ENCODE data around the gene EED.
A peak's percentile ranks its signal among the peaks of the same experiment; 100 is the strongest.

EED gene

DNA sequence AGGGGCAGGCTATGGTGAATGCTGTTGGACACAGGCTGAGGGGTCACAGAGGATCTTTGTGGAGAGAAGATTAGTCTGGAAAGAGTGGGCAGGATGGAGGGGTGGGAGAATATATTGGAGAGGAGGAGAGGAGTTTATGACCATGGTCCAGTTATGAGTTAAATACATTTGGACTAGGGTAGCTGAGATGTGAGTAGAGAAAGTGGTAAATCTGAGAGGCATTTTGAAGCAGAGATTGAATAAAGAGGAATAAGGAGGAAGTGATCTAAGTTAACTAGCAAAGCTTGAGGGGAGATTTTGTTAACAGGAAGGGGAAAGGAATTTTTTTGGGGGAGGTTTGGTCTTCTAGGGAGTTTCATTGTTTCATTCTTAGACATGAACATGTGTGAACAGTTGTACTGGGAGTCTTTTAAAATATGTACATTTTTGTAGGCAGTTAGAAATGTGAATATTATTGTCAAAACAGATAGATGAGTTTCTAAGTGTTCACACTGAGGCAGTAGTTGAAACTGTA is 43.1 kb upstream of the EED start:
- no peaks in the 10 kb centered on the region for H4K20me1 ChIP-seq (ENCODE audit: insufficient read depth, low read length)
- H3K9ac ChIP-seq (ENCODE audit: low read length), result peak overlapping the region; percentile 76; the same call in 1 of the 2 replicates
- H3K79me2 ChIP-seq (ENCODE audit: low read length), result no peaks in the 10 kb centered on the region
- H3K4me2 ChIP-seq (ENCODE audit: low read length), result peak overlapping the region; percentile 89
- peak overlapping the region; percentile 79 for H3K4me3 ChIP-seq (ENCODE audit: low read length)
- peaks cover under 1% of the 10 kb centered on the region; the same call in 1 of the 2 replicates for H3K27me3 ChIP-seq (ENCODE audit: low read depth, low read length)
- H3K9me3 ChIP-seq (ENCODE audit: insufficient read depth, low read length), result no peaks in the 10 kb centered on the region
- no peaks in the 10 kb centered on the region for H3K36me3 ChIP-seq (replicated peaks; ENCODE audit: low read depth, low read length)
- H3K27ac ChIP-seq (ENCODE audit: low read length), result peak overlapping the region; percentile 83
- no peak for TF ChIP-seq EZH2phosphoT487 (IDR thresholded peaks at IDR 0.05; ENCODE audit: low read depth)
- TF ChIP-seq, protein P1, sequence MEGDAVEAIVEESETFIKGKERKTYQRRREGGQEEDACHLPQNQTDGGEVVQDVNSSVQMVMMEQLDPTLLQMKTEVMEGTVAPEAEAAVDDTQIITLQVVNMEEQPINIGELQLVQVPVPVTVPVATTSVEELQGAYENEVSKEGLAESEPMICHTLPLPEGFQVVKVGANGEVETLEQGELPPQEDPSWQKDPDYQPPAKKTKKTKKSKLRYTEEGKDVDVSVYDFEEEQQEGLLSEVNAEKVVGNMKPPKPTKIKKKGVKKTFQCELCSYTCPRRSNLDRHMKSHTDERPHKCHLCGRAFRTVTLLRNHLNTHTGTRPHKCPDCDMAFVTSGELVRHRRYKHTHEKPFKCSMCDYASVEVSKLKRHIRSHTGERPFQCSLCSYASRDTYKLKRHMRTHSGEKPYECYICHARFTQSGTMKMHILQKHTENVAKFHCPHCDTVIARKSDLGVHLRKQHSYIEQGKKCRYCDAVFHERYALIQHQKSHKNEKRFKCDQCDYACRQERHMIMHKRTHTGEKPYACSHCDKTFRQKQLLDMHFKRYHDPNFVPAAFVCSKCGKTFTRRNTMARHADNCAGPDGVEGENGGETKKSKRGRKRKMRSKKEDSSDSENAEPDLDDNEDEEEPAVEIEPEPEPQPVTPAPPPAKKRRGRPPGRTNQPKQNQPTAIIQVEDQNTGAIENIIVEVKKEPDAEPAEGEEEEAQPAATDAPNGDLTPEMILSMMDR (IDR thresholded peaks at IDR 0.05; ENCODE audit: low read depth, low read length), result no peak
- peaks cover 53% of the 10 kb centered on the region for H3K4me1 ChIP-seq (ENCODE audit: low read length)
- H2AFZ ChIP-seq (ENCODE audit: low read depth, low read length), result no peak overlapping the region

DNA sequence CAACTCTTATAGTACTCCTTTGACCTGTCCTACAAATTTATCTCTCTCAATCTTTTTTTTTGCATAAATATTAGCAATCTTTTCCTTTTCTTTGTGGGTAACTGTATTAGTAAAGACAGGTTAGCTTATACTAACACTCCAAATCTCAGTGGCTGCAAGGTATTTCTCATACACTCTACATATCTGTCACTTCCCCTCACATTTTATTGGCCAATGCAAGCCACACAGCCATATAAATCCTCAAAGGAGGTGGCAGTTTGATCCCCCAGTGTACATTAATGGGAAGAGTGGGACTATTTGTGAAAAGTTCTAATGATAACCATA is 42.6 kb upstream of the EED start:
- peak overlapping the region; percentile 89 for H3K4me2 ChIP-seq (ENCODE audit: low read length)
- peak overlapping the region; percentile 76 for H3K9ac ChIP-seq (ENCODE audit: low read length)
- H3K9me3 ChIP-seq (ENCODE audit: insufficient read depth, low read length), result no peaks in the 10 kb centered on the region
- peak overlapping the region; percentile 79 for H3K4me3 ChIP-seq (ENCODE audit: low read length)
- H2AFZ ChIP-seq (ENCODE audit: low read depth, low read length), result peak overlapping the region; percentile 90
- TF ChIP-seq, protein P1 (IDR thresholded peaks at IDR 0.05; ENCODE audit: low read depth, low read length), result no peak
- H3K79me2 ChIP-seq (ENCODE audit: low read length), result no peaks in the 10 kb centered on the region
- no peaks in the 10 kb centered on the region for H3K27me3 ChIP-seq (ENCODE audit: low read depth, low read length)
- no peaks in the 10 kb centered on the region for H3K36me3 ChIP-seq (replicated peaks; ENCODE audit: low read depth, low read length)
- H3K27ac ChIP-seq (ENCODE audit: low read length), result peak overlapping the region; percentile 83
- peaks cover 57% of the 10 kb centered on the region for H3K4me1 ChIP-seq (ENCODE audit: low read length)
- no peaks in the 10 kb centered on the region for H4K20me1 ChIP-seq (ENCODE audit: insufficient read depth, low read length)

DNA sequence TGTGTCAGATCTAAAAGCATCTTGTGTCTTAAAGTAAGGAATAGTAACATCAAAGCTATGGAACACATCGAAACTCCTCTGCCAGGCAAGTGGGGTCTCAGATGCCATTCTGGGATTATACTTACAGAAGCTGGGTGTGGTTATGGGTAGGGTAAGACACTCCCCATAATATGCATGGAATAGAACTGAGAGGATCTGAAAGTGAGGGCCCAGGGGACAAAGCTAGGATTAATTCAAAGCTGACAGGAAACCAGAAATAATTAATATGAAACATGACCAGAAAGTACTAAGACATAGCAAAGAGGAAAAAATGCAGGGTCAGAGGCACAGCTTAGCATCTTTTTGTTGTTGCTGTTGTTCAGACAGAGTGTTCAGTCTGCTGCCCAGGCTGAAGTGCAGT is 40.2 kb upstream of the EED start:
- H3K9ac ChIP-seq (ENCODE audit: low read length), result no peak overlapping the region
- no peak overlapping the region; the same call in 1 of the 2 replicates for H3K4me2 ChIP-seq (ENCODE audit: low read length)
- no peak overlapping the region for H3K27ac ChIP-seq (ENCODE audit: low read length)
- TF ChIP-seq, protein P1 (IDR thresholded peaks at IDR 0.05; ENCODE audit: low read depth, low read length), result no peak
- TF ChIP-seq EZH2phosphoT487 (IDR thresholded peaks at IDR 0.05; ENCODE audit: low read depth), result no peak
- no peaks in the 10 kb centered on the region for H4K20me1 ChIP-seq (ENCODE audit: insufficient read depth, low read length)
- no peaks in the 10 kb centered on the region for H3K79me2 ChIP-seq (ENCODE audit: low read length)
- H3K36me3 ChIP-seq (replicated peaks; ENCODE audit: low read depth, low read length), result no peaks in the 10 kb centered on the region
- H3K4me1 ChIP-seq (ENCODE audit: low read length), result peaks cover 68% of the 10 kb centered on the region
- no peaks in the 10 kb centered on the region for H3K9me3 ChIP-seq (ENCODE audit: insufficient read depth, low read length)
- no peaks in the 10 kb centered on the region for H3K27me3 ChIP-seq (ENCODE audit: low read depth, low read length)
- H2AFZ ChIP-seq (ENCODE audit: low read depth, low read length), result no peak overlapping the region
- H3K4me3 ChIP-seq (ENCODE audit: low read length), result no peak overlapping the region

DNA sequence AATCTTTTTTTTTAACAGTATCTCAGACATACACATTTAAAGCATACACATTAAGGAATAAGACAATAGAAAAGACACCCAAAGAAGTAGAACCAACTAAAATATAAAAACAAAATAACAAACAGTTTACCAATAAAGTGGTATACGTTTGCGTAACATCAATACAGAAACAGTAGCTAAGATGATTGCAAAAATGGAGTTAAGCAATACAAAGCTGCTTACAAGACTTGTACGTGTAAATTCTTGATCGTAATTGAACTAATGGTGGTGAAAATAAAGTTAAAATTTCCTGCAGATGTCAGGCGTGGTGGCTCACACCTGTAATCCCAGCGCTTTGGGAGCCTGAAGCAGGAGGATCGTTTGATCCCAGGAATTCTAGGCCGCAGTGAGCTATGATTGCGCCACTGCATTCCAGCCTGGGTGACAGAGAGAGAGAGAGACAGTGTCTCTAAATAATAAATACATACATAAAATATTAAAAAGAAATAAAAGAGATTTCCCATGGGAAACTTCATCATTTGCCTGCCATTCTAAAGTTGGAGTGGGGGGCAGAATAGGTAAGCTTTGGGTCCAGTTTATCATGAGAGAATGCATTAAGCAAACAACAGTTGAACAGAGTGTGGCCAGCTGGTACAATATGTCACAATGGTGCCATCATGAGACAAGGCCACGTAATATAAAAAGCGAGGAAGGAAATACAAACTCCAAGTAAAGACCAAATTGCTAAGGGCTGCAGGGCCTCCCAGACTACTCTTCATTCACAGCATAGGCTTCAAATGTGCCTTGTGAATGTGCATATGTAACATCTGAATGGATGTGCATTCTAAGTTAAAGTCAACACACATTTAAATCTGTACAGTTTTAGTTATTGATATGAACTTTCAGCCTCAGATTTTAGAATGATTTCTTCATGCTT is 38.9 kb upstream of the EED start:
- H3K4me2 ChIP-seq (ENCODE audit: low read length), result peak overlapping the region; percentile 39
- H3K27me3 ChIP-seq (ENCODE audit: low read depth, low read length), result no peaks in the 10 kb centered on the region
- H3K4me3 ChIP-seq (ENCODE audit: low read length), result 0 out of 2 replicates have a peak overlapping the region, but pooled peaks have one; percentile 17
- H3K79me2 ChIP-seq (ENCODE audit: low read length), result no peaks in the 10 kb centered on the region
- H4K20me1 ChIP-seq (ENCODE audit: insufficient read depth, low read length), result no peaks in the 10 kb centered on the region
- 0 out of 2 replicates have a peak overlapping the region, but pooled peaks have one; percentile 12 for H3K9ac ChIP-seq (ENCODE audit: low read length)
- H3K9me3 ChIP-seq (ENCODE audit: insufficient read depth, low read length), result no peaks in the 10 kb centered on the region
- H3K36me3 ChIP-seq (replicated peaks; ENCODE audit: low read depth, low read length), result no peaks in the 10 kb centered on the region
- H2AFZ ChIP-seq (ENCODE audit: low read depth, low read length), result peak overlapping the region; percentile 23; the same call in 1 of the 2 replicates
- H3K27ac ChIP-seq (ENCODE audit: low read length), result peak overlapping the region; percentile 46
- peaks cover 76% of the 10 kb centered on the region for H3K4me1 ChIP-seq (ENCODE audit: low read length)
- TF ChIP-seq EZH2phosphoT487 (IDR thresholded peaks at IDR 0.05; ENCODE audit: low read depth), result no peak
- TF ChIP-seq, protein P1 (IDR thresholded peaks at IDR 0.05; ENCODE audit: low read depth, low read length), result peak; percentile 63

Data from OCI-LY3 (cell line).